Measurements from ENCODE around the gene NDUFAB1. TPM values are rescaled to one million over a fixed set of nuclear protein-coding genes. Genes with fewer than 3 reads are reported as not detected.
A peak's percentile ranks its signal among the peaks of the same experiment; 100 is the strongest.
"Not testable (repeated sequence)": the region's sequence is repeated elsewhere in the genome, so short reads cannot be mapped to it uniquely, and the experiment has no call there.

The NDUFAB1 gene
- polyA plus RNA-seq, 4 donors, result 105 to 335 (median 268) TPM

GRCh38 chr16:23597003-23597756, 1.1 kb upstream of the NDUFAB1 start:
- 81 to 84% (median 82%) methylated on average over 11 of the region's 11 CpGs for WGBS, 3 donors

GRCh38 chr16:23595246-23595950, 718 bp downstream of the NDUFAB1 start:
- WGBS, 3 donors, result 9 to 14% (median 11%) methylated on average over 34 of the region's 34 CpGs

More at GRCh38 chr16:23597003-23597756, 1.1 kb upstream of the NDUFAB1 start:
- H3K27ac ChIP-seq (ENCODE audit: low read depth in 1 of 3, low read length in 2 of 3), result no peak overlapping the region
- H3K4me3 ChIP-seq (ENCODE audit: low read depth in 1 of 3, low read length in 3 of 3), result no peak overlapping the region
- H3K4me1 ChIP-seq (ENCODE audit: control insufficient read depth in 3 of 3, insufficient read depth in 2 of 3, low read depth in 1 of 3, low read length in 2 of 3), result peaks cover 0 to 6% (median 0%) of the 10 kb centered on the region in 3 donors
- H3K9me3 ChIP-seq (ENCODE audit: control insufficient read depth in 2 of 2, insufficient read depth in 1 of 2, low read depth in 1 of 2, low read length in 1 of 2), result no peaks in the 10 kb centered on the region
- no peaks in the 10 kb centered on the region for H3K27me3 ChIP-seq (ENCODE audit: control insufficient read depth in 3 of 3, insufficient read depth in 3 of 3, low read length in 3 of 3)
- peak in 1 of 2 donors; percentile 39 for DNase-seq
- FAIRE-seq, result no peak
- H3K36me3 ChIP-seq (ENCODE audit: control insufficient read depth in 3 of 3, insufficient read depth in 2 of 3, low read depth in 1 of 3, low read length in 3 of 3), result peaks cover 2 to 21% (median 6%) of the 10 kb centered on the region in 3 donors

GRCh38 chr16:23594186-23594585, 1.9 kb downstream of the NDUFAB1 start:
- Histone ChIP-seq H3K36me3 (ENCODE audit: control insufficient read depth in 3 of 3, insufficient read depth in 2 of 3, low read depth in 1 of 3, low read length in 3 of 3) (peaks cover 3 to 36% (median 17%) of the 10 kb centered on the region in 3 donors), H3K27ac (ENCODE audit: low read depth in 1 of 3, low read length in 2 of 3) (no peak overlapping the region), H3K9me3 (ENCODE audit: control insufficient read depth in 2 of 2, insufficient read depth in 1 of 2, low read depth in 1 of 2, low read length in 1 of 2) (no peaks in the 10 kb centered on the region), H3K4me3 (ENCODE audit: low read depth in 1 of 3, low read length in 3 of 3) (no peak overlapping the region), H3K27me3 (ENCODE audit: control insufficient read depth in 3 of 3, insufficient read depth in 3 of 3, low read length in 3 of 3) (no peaks in the 10 kb centered on the region), H3K4me1 (ENCODE audit: control insufficient read depth in 3 of 3, insufficient read depth in 2 of 3, low read depth in 1 of 3, low read length in 2 of 3) (peaks cover 0 to 6% (median 0%) of the 10 kb centered on the region in 3 donors)
- DNase-seq (no peak), FAIRE-seq (no peak)
- WGBS, 3 donors, result 93 to 96% (median 95%) methylated on average over 12 of the region's 12 CpGs

More at GRCh38 chr16:23595246-23595950, 718 bp downstream of the NDUFAB1 start:
- Histone ChIP-seq H3K9me3 (ENCODE audit: control insufficient read depth in 2 of 2, insufficient read depth in 1 of 2, low read depth in 1 of 2, low read length in 1 of 2) (no peaks in the 10 kb centered on the region), H3K27me3 (ENCODE audit: control insufficient read depth in 3 of 3, insufficient read depth in 3 of 3, low read length in 3 of 3) (no peaks in the 10 kb centered on the region), H3K4me3 (ENCODE audit: low read depth in 1 of 3, low read length in 3 of 3) (peak overlapping the region; percentile 88 to 99 (median 95)), H3K4me1 (ENCODE audit: control insufficient read depth in 3 of 3, insufficient read depth in 2 of 3, low read depth in 1 of 3, low read length in 2 of 3) (peaks cover 0 to 6% (median 0%) of the 10 kb centered on the region in 3 donors), H3K27ac (ENCODE audit: low read depth in 1 of 3, low read length in 2 of 3) (peak overlapping the region; percentile 33 to 72 (median 45)), H3K36me3 (ENCODE audit: control insufficient read depth in 3 of 3, insufficient read depth in 2 of 3, low read depth in 1 of 3, low read length in 3 of 3) (peaks cover 0 to 29% (median 10%) of the 10 kb centered on the region in 3 donors)
- DNase-seq (peak; percentile 66 to 81), FAIRE-seq (no peak)

GRCh38 chr16:23590181-23590580, 5.9 kb downstream of the NDUFAB1 start:
- no peaks in the 10 kb centered on the region for H3K27me3 ChIP-seq (ENCODE audit: control insufficient read depth in 3 of 3, insufficient read depth in 3 of 3, low read length in 3 of 3)
- 91 to 98% (median 97%) methylated on average over 3 of the region's 3 CpGs for WGBS, 3 donors
- H3K36me3 ChIP-seq (ENCODE audit: control insufficient read depth in 3 of 3, insufficient read depth in 2 of 3, low read depth in 1 of 3, low read length in 3 of 3), result peaks cover 12 to 66% (median 25%) of the 10 kb centered on the region in 3 donors
- peaks cover 0 to 3% (median 0%) of the 10 kb centered on the region in 3 donors for H3K4me1 ChIP-seq (ENCODE audit: control insufficient read depth in 3 of 3, insufficient read depth in 2 of 3, low read depth in 1 of 3, low read length in 2 of 3)
- FAIRE-seq (no peak), DNase-seq (no peak)
- H3K4me3 ChIP-seq (ENCODE audit: low read depth in 1 of 3, low read length in 3 of 3), result no peak overlapping the region
- no peak overlapping the region for H3K27ac ChIP-seq (ENCODE audit: low read depth in 1 of 3, low read length in 2 of 3)
- H3K9me3 ChIP-seq (ENCODE audit: control insufficient read depth in 2 of 2, insufficient read depth in 1 of 2, low read depth in 1 of 2, low read length in 1 of 2), result no peaks in the 10 kb centered on the region

GRCh38 chr16:23587726-23588125, 8.4 kb downstream of the NDUFAB1 start:
- DNase-seq (no peak), FAIRE-seq (no peak)
- Histone ChIP-seq H3K27ac (ENCODE audit: low read depth in 1 of 3, low read length in 2 of 3) (no peak overlapping the region), H3K4me1 (ENCODE audit: control insufficient read depth in 3 of 3, insufficient read depth in 2 of 3, low read depth in 1 of 3, low read length in 2 of 3) (no peaks in the 10 kb centered on the region), H3K4me3 (ENCODE audit: low read depth in 1 of 3, low read length in 3 of 3) (no peak overlapping the region), H3K27me3 (ENCODE audit: control insufficient read depth in 3 of 3, insufficient read depth in 3 of 3, low read length in 3 of 3) (no peaks in the 10 kb centered on the region), H3K36me3 (ENCODE audit: control insufficient read depth in 3 of 3, insufficient read depth in 2 of 3, low read depth in 1 of 3, low read length in 3 of 3) (peaks cover 17 to 63% (median 25%) of the 10 kb centered on the region in 3 donors), H3K9me3 (ENCODE audit: control insufficient read depth in 2 of 2, insufficient read depth in 1 of 2, low read depth in 1 of 2, low read length in 1 of 2) (no peaks in the 10 kb centered on the region)
- 90 to 96% (median 95%) methylated on average over 5 of the region's 5 CpGs for WGBS, 3 donors

- Histone ChIP-seq H3K9me3 (ENCODE audit: control insufficient read depth in 2 of 2, insufficient read depth in 1 of 2, low read depth in 1 of 2, low read length in 1 of 2) (no peaks in the 10 kb centered on the region), H3K36me3 (ENCODE audit: control insufficient read depth in 3 of 3, insufficient read depth in 2 of 3, low read depth in 1 of 3, low read length in 3 of 3) (peaks cover 14 to 52% (median 22%) of the 10 kb centered on the region in 3 donors), H3K27ac (ENCODE audit: low read depth in 1 of 3, low read length in 2 of 3) (no peak overlapping the region), H3K4me1 (ENCODE audit: control insufficient read depth in 3 of 3, insufficient read depth in 2 of 3, low read depth in 1 of 3, low read length in 2 of 3) (no peaks in the 10 kb centered on the region), H3K27me3 (ENCODE audit: control insufficient read depth in 3 of 3, insufficient read depth in 3 of 3, low read length in 3 of 3) (no peaks in the 10 kb centered on the region), H3K4me3 (ENCODE audit: low read depth in 1 of 3, low read length in 3 of 3) (no peak overlapping the region)
- FAIRE-seq (no peak), DNase-seq (no peak)
- WGBS, 3 donors, result 91 to 96% (median 93%) methylated on average over 13 of the region's 14 CpGs
Observed at GRCh38 chr16:23584186-23585076, 11.7 kb downstream of the NDUFAB1 start.

GRCh38 chr16:23583271-23583670, 12.8 kb downstream of the NDUFAB1 start:
- not testable (repeated sequence) for H3K27ac ChIP-seq (ENCODE audit: low read depth in 1 of 3, low read length in 2 of 3); FAIRE-seq; H3K4me1 ChIP-seq (ENCODE audit: control insufficient read depth in 3 of 3, insufficient read depth in 2 of 3, low read depth in 1 of 3, low read length in 2 of 3); DNase-seq; H3K4me3 ChIP-seq (ENCODE audit: low read depth in 1 of 3, low read length in 3 of 3); H3K9me3 ChIP-seq (ENCODE audit: control insufficient read depth in 2 of 2, insufficient read depth in 1 of 2, low read depth in 1 of 2, low read length in 1 of 2); H3K27me3 ChIP-seq (ENCODE audit: control insufficient read depth in 3 of 3, insufficient read depth in 3 of 3, low read length in 3 of 3)
- 95 to 97% (median 96%) methylated on average over 14 to 30 of the region's 30 CpGs for WGBS, 3 donors
- H3K36me3 ChIP-seq (ENCODE audit: control insufficient read depth in 3 of 3, insufficient read depth in 2 of 3, low read depth in 1 of 3, low read length in 3 of 3), result peaks cover 17 to 50% (median 19%) of the 10 kb centered on the region in 3 donors

DNA sequence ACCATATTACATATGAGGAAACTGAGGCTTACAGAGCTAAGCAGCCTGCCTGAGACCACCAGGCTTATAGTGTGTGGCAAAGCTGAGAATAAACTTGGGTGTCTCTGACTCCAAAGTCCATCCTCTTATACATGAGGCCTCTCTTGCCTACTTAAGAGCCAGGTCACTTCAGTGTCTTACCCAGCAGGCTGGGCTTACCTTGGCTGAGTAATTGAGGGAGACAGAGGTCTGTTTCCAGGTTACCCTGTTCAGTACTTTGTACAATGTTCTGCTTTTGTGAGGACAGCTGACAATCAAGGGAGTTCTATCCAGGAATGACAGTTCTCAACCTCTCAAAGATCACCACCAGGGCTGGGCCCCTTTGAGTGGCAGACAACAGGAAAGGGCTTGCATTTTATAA, 14.4 kb downstream of the NDUFAB1 start:
- peak in 1 of 2 donors; percentile 41 for DNase-seq
- Histone ChIP-seq H3K4me1 (ENCODE audit: control insufficient read depth in 3 of 3, insufficient read depth in 2 of 3, low read depth in 1 of 3, low read length in 2 of 3) (no peaks in the 10 kb centered on the region), H3K27ac (ENCODE audit: low read depth in 1 of 3, low read length in 2 of 3) (no peak overlapping the region), H3K36me3 (ENCODE audit: control insufficient read depth in 3 of 3, insufficient read depth in 2 of 3, low read depth in 1 of 3, low read length in 3 of 3) (peaks cover 9 to 37% (median 14%) of the 10 kb centered on the region in 3 donors), H3K9me3 (ENCODE audit: control insufficient read depth in 2 of 2, insufficient read depth in 1 of 2, low read depth in 1 of 2, low read length in 1 of 2) (no peaks in the 10 kb centered on the region), H3K27me3 (ENCODE audit: control insufficient read depth in 3 of 3, insufficient read depth in 3 of 3, low read length in 3 of 3) (no peaks in the 10 kb centered on the region), H3K4me3 (ENCODE audit: low read depth in 1 of 3, low read length in 3 of 3) (no peak overlapping the region)
- FAIRE-seq, result no peak

All from small intestine (tissue), 7 donors.